Activated naive CD4-positive, alpha-beta T cell treated with anti-CD3 and anti-CD28 coated beads, Interleukin-2, amount 50 U/mL, for 72 hours (primary cell): Measurements from ENCODE around the gene DCANP1. TPM values are rescaled to one million over a fixed set of nuclear protein-coding genes. Genes with fewer than 3 reads are reported as not detected.

Source experiments
- ATAC-seq, 2 donors: fragments of 150-1000 bp; cut with Tn5 transposase; 2 replicates each; pipeline ENCODE4 v1.10.0; 2021; ENCODE audit warnings: mild to moderate bottlenecking in 2 of 2, moderate library complexity in 2 of 2
- DNase-seq, 2 donors: peaks; one replicate each; pipeline ENCODE4 v3.0.0; 2021 to 2022; ENCODE audit warnings: low spot score in 2 of 2
- H3K27ac Mint-ChIP-seq, 2 donors: one replicate each; pipeline ENCODE4 v1.8.0; 2022; ENCODE audit warnings: mild to moderate bottlenecking in 2 of 2, mixed read lengths in 2 of 2
- H3K36me3 Mint-ChIP-seq, 2 donors: one replicate each; pipeline ENCODE4 v1.8.0; 2022; ENCODE audit warnings: mixed read lengths in 2 of 2
- H3K9me3 Mint-ChIP-seq, 2 donors: one replicate each; pipeline ENCODE4 v1.8.0; 2022; ENCODE audit warnings: mixed read lengths in 2 of 2
- total RNA-seq, 2 donors: library from RNA; stranded (reverse); gene quantifications; one replicate each; pipeline ENCODE4 v1.2.3, GENCODE V29; 2022

The DCANP1 gene
- total RNA-seq, 2 donors from 2014 or later = not detected

DNA sequence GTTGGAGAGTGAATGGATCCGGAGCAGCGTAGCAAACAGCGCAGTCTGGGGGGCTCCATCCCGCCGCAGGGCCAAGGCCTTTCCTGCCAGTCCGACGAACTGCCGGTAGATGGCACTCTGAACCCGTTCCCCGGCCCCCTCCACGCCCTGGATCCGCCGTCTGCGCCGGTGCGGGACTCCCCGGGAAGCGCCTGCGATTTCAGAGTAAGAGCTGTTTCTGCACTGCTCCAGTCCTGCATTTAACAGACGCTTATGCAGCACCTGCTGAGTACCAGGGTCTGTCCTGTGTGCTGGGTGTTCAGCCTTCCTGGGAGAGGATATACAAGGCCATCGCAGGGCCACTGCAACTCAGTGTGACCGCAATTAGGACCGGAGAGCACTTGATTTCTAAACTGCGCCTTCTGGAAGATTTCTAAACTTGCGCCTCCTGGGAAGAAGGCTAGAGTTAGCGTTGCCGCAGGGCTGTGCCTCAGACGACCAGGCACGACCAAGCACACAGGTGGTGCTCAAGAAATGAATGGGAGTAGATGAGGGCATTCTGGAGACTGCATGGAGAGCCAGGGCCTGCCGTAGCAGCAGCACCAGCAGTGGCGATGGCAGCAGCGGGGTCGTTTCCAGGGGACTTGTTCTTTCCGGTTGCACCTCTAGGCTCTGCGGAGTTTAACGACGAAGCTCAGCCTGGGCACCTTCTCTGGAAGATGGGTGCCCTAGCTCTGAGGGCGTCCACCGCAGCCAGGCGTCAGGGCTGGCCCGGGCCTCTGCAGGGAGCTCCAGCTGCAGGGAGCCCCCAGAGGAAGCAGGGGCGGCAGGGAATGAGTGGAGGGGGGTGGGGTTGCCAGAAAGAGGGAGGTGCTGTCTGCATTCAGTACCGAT lies 19.3 kb upstream of the DCANP1 start:
- peak; percentile 64 to 79 for DNase-seq
- Mint-ChIP-seq H3K27ac (no peak overlapping the region), H3K36me3 (no peaks in the 10 kb centered on the region), H3K9me3 (no peaks in the 10 kb centered on the region)
- ATAC-seq = peak; percentile 90 to 93

DNA sequence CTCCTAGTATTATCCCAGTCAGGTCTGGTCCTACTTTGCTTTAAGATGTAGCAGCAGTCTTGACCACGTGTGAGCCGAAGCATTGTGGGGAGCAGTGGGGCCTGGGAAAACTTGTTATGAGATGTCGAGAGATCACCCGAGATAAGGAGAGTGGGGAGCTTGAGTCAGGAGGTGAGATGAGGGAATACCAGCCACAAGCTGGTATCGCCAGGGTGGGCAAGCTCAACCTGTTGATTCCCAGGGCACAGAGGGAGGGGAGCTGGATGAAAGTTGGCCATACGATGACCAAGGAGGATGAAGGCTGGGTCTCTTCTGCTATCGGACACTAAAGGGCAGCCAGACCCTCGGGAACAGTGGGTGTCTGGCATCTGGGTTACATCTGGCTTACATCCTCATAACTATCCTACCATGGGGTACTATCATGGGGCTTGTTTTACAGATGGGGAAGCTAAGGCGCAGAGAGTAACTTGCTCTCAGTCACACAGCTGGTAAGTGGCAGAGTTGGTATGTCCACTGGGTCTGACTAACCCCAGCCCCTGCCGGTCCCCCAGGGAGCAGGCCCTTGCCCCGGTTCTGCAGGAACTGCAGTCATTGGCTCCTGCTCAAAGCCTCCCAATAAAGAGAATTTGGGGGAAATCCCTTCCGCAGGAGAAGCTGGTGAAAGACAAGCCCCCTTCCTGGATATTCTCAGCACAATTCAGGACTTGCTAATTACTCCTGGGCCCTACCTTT lies 18.4 kb upstream of the DCANP1 start:
- Mint-ChIP-seq H3K36me3 (no peaks in the 10 kb centered on the region), H3K9me3 (no peaks in the 10 kb centered on the region), H3K27ac (no peak overlapping the region)
- no peak for ATAC-seq
- DNase-seq = no peak

DNA sequence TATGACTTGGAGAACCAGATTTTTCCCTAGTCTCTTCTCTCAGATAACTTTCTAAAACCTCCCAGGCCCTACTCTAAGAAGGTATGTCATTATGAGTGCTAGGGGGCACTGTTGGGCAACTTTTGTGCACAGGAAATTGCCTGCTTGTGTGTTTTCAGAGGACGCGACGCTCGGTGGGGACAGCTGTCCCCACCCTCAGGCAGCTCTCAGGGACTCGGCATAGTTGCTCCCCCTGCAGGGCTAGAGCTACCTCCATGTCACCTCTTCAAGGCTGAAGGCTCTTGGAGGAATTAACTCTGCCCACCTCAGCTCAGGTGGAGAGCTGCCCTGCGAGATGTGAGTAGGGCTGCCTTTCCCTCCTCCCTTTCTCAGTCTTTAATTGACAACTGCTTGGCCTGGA lies 15.2 kb upstream of the DCANP1 start:
- H3K9me3 Mint-ChIP-seq = no peaks in the 10 kb centered on the region
- peak; percentile 19 to 66 for ATAC-seq
- H3K27ac Mint-ChIP-seq = no peak overlapping the region
- H3K36me3 Mint-ChIP-seq = no peaks in the 10 kb centered on the region
- peak in 1 of 2 donors; percentile 57 for DNase-seq

DNA sequence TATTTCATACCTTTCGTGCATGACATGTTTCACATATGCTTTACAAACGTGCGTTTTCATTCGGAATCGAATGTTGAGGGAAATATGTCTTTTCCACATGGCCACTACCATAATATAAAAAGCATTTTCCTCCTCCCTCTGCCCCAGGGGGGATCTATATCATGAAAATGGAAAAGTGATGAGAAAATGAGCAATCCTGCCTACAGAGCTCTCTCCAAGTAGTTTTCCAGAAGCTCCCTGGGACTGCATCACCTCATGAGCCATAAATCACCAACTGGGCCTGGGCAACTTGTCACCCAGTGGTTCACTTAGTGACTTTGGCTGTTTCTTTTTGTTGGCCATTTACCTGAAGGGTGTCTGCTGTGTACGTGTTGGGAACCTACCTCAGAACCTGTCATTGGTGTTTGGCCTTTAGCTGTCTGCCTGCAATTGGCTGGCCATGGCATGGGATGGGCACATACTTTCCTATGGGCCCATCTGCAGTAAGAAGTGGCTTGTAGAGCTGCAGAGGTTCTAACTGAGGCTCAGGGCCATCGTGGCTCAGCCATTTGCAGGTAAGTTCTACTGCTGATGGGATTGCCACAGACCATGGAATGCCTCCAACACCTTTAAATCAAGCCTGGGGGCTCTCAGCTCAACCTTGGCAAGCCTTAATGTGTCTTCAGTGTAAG lies 14.5 kb upstream of the DCANP1 start:
- Mint-ChIP-seq H3K27ac (no peak overlapping the region), H3K36me3 (no peaks in the 10 kb centered on the region), H3K9me3 (no peaks in the 10 kb centered on the region)
- DNase-seq (no peak), ATAC-seq (no peak)

DNA sequence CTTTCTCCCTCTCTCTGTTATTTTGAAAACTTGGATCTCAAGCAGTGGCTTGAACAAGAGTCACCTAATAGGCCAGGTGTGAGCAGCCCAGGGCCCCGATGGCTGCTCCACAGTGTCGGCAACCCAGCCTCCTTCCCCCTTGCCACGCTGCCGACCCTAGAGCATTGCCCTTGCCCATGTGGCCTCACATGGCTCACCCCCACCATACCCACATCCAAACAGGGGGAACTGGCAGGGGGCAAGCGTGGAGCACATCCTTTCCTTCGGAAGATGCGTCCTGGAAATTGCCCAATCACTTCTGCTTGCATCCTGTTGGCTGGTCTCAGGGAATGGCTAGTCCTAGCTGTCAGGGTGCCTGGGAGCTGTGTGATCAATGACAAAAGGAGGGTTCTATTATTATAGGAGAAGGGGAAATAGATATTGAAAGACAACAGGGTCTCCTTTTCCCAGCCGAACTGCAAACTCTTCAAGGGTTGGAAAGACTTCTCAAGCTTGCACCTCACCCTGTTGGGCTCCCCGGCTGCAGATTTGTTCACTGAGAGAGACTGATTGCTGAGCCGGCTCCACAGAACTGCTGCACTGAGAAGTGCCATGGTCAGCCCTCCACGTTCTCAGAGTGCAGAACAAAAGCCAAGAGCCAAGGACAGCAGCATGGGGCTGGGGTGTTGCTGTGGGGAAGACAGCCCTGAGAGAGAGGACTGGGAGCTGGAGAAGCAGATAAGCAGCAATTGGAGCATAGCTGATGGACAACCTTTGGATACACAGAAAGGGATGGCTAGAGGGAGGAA lies 13.3 kb upstream of the DCANP1 start:
- no peak overlapping the region for H3K27ac Mint-ChIP-seq
- DNase-seq (peak in 1 of 2 donors; percentile 26), ATAC-seq (no peak)
- no peaks in the 10 kb centered on the region for H3K36me3 Mint-ChIP-seq
- H3K9me3 Mint-ChIP-seq = no peaks in the 10 kb centered on the region

DNA sequence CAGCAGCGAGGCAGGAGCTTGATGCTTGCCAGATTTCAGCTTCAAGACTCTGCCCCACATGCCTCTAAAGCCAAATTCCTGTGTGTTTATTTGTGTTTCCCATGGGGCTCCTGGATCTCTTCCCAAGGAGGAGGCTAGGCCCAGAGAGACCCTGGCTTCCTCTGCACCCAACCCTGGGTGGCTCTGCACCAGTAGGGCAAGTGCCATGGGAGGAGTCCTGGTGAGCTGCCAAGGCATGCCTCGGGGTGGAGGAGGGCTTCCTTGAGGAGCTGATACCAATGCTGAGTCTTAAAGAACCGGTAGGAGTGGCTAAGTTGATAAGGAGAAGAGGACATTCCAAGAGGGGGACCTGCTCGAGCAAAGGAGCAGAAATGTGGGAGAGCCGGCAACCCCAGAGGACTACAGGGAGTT lies 11.8 kb upstream of the DCANP1 start:
- Mint-ChIP-seq H3K36me3 (no peaks in the 10 kb centered on the region), H3K9me3 (no peaks in the 10 kb centered on the region), H3K27ac (no peak overlapping the region)
- ATAC-seq = no peak
- no peak for DNase-seq

DNA sequence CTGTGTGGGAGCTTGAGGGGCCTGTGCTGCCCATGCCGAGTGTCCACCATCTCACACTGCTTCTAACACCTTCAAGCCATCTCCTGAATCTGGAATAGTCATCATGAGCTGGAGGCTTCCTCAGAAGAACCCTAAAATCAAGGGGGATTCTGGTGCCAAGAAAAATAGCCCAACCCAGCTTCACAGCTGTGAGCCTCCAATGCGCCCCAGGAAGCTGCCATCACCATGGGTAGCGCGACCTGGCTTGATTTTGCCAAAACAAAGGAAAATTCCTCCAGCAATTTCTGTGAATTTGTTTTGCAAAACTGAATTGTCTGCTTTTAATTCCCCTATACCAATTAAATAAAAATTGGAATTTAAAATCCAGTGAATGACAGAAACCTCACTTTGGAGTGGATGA lies 11.2 kb upstream of the DCANP1 start:
- DNase-seq (no peak), ATAC-seq (no peak)
- no peak overlapping the region for H3K27ac Mint-ChIP-seq
- H3K9me3 Mint-ChIP-seq = no peaks in the 10 kb centered on the region
- H3K36me3 Mint-ChIP-seq = no peaks in the 10 kb centered on the region

DNA sequence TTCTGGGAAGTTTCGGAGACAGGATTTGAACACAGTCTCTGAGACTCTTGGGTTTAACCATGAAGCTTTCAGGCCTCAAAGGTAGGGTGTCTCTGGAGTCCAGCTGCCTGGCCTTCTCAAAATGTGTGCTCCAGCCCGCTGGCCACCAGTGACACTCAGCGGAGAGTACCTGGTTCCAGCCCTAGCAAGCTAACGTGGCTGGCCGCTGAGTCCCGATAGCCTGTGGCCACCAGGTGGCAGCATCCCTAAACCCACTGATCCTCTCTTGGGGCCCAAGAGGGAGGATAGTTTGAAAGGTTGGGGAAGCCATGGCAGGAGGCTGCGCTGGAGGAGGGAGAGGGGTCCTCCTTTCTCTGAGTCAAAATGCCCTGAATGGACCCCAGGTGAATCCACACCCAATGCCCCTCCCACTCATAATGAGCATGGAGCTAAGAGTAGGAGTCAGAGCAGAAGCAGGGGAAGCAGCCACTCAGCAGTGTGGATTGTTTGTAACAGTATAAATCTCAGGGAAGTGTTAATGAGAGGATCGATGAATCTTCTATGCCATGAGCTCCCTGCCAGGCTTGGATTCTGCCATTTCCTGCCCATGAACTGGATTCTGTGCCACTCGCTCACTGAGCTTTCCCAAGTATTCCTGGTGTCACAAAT lies 10.4 kb upstream of the DCANP1 start:
- ATAC-seq = peak; percentile 74 to 79
- Mint-ChIP-seq H3K36me3 (no peaks in the 10 kb centered on the region), H3K27ac (no peak overlapping the region), H3K9me3 (no peaks in the 10 kb centered on the region)
- DNase-seq = peak; percentile 56 to 70

DNA sequence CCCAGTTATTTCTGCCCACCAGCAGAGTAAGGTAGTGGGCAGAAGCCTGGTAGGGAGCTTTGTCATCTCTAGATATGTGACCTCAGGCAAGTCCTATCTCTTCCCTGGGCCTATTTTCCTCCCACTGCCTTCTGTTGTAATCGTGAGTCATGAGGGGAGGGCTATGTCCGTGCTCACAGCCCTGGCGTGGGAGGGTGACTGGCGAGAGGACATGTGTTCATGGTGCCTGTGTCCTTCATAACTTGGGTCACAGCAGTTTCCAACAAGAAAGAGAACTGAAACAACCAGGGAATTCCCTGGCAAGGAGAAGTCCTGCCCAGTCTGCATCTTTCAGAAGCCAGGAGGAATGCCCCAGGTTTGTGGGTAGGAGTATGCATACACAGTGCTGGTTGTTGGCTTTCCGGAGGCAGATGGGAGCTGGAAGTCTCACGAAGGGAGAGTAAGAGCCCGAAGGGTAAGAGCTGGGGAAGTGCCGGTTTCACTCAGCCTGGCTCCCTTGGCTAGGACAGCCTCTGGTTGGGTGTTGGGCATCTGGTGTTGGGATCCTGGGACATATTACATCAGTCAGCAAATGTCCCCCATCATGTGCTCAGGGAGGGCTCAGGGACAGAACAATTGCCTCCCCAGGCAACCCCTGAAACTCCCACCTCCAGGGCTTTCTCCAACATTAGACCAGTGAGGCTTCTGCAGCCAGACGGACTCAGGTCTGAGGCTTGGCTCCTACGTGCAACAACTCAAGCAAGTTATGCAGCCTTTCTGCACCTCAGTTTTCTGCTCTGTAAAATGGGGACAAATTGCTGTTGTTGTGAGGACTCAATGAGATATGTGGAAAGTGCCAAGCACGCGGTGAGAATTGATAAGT lies 9.3 kb upstream of the DCANP1 start:
- Mint-ChIP-seq H3K36me3 (no peaks in the 10 kb centered on the region), H3K27ac (no peak overlapping the region), H3K9me3 (no peaks in the 10 kb centered on the region)
- ATAC-seq (peak in 1 of 2 donors; percentile 29), DNase-seq (peak in 1 of 2 donors; percentile 41)

DNA sequence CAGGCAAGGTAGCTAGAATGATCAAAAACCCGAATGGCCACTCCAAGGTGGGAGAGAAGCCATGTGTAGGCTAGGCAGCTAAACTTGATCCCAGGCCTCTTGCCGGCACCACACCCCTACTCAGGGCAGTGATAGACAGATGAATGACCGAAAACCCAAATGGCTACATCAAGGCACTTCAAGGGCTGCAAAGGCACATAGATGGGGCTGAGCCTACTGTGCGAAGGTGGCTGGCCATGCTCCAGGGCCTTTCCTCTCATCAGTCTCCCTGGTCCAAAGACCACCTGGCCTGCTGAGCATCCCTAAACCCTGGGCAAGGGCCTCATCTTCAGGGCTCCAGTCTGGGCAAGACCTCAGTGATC lies 8.7 kb upstream of the DCANP1 start:
- ATAC-seq (no peak), DNase-seq (peak in 1 of 2 donors; percentile 41)
- Mint-ChIP-seq H3K36me3 (no peaks in the 10 kb centered on the region), H3K9me3 (no peaks in the 10 kb centered on the region), H3K27ac (no peak overlapping the region)

DNA sequence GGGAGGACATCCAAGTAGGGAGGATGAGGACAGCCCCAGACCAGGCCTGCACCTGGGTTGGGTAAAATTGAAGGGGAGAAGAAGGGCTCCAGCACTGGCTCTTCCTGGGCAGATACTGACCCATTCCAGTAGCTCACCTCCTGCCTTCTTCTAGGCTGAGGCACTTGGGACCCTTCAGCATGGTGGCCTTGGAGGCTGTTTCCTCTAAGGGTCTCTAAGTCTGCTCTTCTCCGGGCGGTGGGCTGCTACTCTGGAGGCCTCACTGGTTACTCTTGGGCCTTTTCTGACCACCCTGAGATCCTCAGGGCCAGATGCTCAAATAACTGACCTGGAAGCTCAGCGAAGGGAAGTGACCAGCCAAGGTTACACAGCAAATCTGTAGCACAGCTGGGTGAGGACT lies 7.8 kb upstream of the DCANP1 start:
- H3K9me3 Mint-ChIP-seq = no peaks in the 10 kb centered on the region
- H3K36me3 Mint-ChIP-seq = no peaks in the 10 kb centered on the region
- ATAC-seq = no peak
- no peak overlapping the region for H3K27ac Mint-ChIP-seq
- peak in 1 of 2 donors; percentile 43 for DNase-seq

DNA sequence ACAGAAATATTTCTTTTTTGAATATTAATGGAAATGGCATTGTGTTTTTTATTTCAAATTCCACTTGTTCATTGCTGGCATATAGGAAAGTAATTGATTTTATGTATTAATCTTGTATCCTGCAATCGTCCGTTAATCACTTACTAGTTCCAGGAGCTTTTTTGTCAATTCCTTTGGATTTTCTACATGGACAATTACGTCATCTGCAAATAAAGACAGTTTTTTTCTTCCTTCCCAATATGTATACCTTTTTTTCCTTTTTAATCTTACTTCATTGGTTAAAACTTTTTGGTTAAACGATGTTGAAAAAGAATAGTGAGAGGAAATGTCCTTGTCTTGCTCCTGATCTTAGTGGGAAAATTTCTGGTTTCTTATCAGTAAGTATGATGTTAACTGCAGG lies 6.5 kb upstream of the DCANP1 start:
- Mint-ChIP-seq H3K27ac (no peak overlapping the region), H3K36me3 (no peaks in the 10 kb centered on the region), H3K9me3 (no peaks in the 10 kb centered on the region)
- ATAC-seq (no peak), DNase-seq (no peak)

DNA sequence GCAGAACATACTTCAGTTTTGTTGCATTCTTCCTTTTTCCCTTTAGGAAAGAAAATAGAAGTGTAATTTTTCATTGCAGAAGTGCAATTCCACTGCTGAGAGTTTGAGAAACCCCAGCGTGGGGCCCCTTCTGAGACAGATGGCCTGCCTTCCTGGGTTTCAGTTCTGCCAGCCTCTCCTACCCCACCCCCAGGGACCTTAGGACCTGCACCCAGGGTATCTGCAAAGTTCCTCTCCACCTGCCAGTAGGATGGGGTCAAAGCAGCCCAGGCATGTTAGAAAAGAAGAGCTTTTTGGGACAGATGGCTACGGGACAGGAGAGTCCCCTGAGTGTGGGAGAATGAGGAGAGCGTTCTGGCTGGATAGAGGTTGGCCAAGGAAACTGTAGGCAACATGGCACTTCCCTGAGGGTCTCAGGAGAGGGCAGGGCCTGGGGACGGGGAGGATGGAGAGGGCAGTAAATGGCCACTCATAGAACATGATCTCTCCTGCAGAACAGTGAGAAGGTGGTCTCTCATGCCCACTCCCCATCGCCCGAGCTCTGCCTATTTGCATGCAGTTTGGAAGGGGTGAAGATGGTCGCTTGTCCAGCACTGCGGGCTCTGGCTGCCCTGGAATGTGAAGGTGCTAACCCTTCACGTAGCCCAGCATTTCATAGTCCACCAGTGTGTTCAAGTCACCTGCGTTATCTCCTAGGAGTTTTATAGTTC lies 5.3 kb upstream of the DCANP1 start, which contains the start of gene TIFAB:
TSS of gene TIFAB (minus strand) at position 31 of the 710 bp plus-strand sequence. CDS start 2,412 bp downstream, outside the sequence.
- Mint-ChIP-seq H3K27ac (no peak within 1 kb of the TSS), H3K9me3 (no peaks in the 10 kb centered on the region), H3K36me3 (no peaks in the 10 kb centered on the region)
- DNase-seq = peak in 1 of 2 donors; percentile 33
- no peak for ATAC-seq

DNA sequence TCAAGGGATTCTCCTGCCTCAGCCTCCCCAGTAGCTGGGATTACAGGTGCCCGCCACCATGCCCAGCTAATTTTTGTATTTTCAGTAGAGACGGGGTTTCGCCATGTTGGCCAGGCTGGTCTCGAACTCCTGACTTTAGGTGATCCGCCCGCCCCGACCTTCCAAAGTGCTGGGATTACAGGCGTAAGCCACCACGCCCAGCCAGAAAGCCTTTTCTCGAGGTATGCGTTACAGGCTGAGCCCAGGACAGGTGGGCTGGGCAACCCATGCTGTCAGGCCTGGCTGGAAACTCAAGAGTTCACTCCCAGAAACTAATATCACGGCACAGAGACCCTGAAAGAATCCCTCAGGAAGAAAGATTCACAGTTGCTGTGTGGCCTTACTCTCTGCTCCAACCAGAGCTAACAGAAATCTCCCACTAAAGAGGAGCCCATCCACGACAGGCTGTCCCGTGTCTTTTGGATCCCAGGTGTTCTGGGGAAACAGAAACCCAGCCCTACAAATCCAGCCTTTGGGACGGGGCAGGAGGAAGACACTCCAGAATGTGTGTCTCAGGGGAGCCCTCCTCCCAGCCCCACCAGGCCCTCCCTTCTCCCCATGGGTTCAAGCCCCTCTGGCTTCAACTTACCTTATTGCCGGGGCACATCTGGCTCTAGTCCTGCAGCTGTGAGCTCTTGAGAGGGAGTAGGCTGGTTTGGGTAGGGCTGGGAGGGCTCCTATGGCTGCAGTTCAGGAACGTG lies 4.6 kb upstream of the DCANP1 start:
- Mint-ChIP-seq H3K27ac (no peak overlapping the region), H3K9me3 (no peaks in the 10 kb centered on the region), H3K36me3 (no peaks in the 10 kb centered on the region)
- ATAC-seq = no peak
- DNase-seq = peak in 1 of 2 donors; percentile 16
